Activated T-cell treated with anti-CD3 and anti-CD28 coated beads, Interleukin-2, amount 50 U/mL, for 72 hours (primary cell): ENCODE measurements around the gene CTTN. TPM values are rescaled to one million over a fixed set of nuclear protein-coding genes. Genes with fewer than 3 reads are reported as not detected.
"Not testable (repeated sequence)": the region's sequence is repeated elsewhere in the genome, so short reads cannot be mapped to it uniquely, and the experiment has no call there.

Experiments
- ATAC-seq, 2 donors: fragments of 150-1000 bp; cut with Tn5 transposase; replicated peaks in 1 of 2; 2 replicates each; pipeline ENCODE4 v1.10.0; 2021; ENCODE audit warnings: moderate library complexity in 2 of 2, mild to moderate bottlenecking in 1 of 2
- DNase-seq, 2 donors: peaks; one replicate each; pipeline ENCODE4 v3.0.0; 2021 to 2022; ENCODE audit warnings: mixed read lengths in 1 of 2
- H3K27ac Mint-ChIP-seq: one replicate; pipeline ENCODE4 v1.8.0; 2022; ENCODE audit warnings: mild to moderate bottlenecking, moderate library complexity, mixed read lengths
- H3K27me3 Mint-ChIP-seq: one replicate; pipeline ENCODE4 v1.8.0; 2022; ENCODE audit warnings: low read depth, mixed read lengths
- H3K36me3 Mint-ChIP-seq, 2 donors: one replicate each; pipeline ENCODE4 v1.8.0; 2022; ENCODE audit warnings: mixed read lengths in 2 of 2, mild to moderate bottlenecking in 1 of 2; ENCODE audit not compliant: insufficient read depth in 2 of 2
- H3K4me1 Mint-ChIP-seq: one replicate; pipeline ENCODE4 v1.8.0; 2022; ENCODE audit warnings: low read depth, mixed read lengths
- H3K4me3 Mint-ChIP-seq, 2 donors: one replicate each; pipeline ENCODE4 v1.8.0; 2022; ENCODE audit warnings: mild to moderate bottlenecking in 2 of 2, mixed read lengths in 2 of 2, moderate library complexity in 2 of 2
- H3K9me3 Mint-ChIP-seq, 2 donors: one replicate each; pipeline ENCODE4 v1.8.0; 2022; ENCODE audit warnings: mixed read lengths in 2 of 2
- total RNA-seq, 2 donors: library from RNA; stranded (reverse); gene quantifications; one replicate each; pipeline ENCODE4 v1.2.3, GENCODE V29; 2022

The CTTN gene
- total RNA-seq, 2 donors from 2014 or later: 29.5 to 42.9 TPM

DNA sequence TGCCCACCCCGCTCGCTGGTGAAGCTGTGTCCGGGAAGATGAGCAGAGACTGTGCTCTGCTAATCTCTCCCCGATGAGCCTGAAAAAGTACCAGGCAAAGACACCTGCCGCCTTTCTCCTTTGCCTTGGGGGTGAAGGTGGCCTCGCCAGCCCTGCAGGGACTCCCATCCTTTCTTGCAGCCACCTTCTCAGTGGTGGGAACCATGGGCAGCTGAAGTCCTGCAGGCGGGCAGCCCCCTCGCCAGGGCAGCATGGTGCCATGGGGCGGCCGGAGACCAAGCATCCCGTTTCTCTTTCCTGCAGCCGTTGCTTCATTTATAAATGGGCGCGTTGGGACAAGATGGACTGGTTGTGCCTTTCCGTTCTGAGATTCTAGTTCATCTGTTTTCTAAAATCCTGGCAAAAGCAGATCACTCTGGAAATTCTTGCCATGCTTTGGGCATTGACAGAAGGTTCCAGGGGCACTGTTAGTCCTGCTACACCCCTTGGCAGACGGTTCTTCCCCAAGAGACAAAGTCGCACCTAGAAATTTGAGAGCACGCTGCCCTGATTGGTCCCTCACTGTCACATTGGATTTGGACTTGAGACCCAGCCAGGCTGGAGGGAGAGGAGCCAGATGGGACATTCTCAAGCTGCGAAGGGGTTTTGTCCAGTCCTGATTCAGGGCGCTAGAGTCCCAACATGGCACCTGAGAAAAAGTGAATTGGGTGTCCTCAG, 7.5 kb downstream of the CTTN start:
- H3K27me3 Mint-ChIP-seq: peaks cover 9% of the 10 kb centered on the region
- DNase-seq: no peak
- H3K36me3 Mint-ChIP-seq: peaks cover 0 to 7% of the 10 kb centered on the region in 2 donors
- no peak overlapping the region for H3K4me3 Mint-ChIP-seq
- peaks cover 21% of the 10 kb centered on the region for H3K4me1 Mint-ChIP-seq
- H3K27ac Mint-ChIP-seq: no peak overlapping the region
- H3K9me3 Mint-ChIP-seq: no peaks in the 10 kb centered on the region
- ATAC-seq: no peak

DNA sequence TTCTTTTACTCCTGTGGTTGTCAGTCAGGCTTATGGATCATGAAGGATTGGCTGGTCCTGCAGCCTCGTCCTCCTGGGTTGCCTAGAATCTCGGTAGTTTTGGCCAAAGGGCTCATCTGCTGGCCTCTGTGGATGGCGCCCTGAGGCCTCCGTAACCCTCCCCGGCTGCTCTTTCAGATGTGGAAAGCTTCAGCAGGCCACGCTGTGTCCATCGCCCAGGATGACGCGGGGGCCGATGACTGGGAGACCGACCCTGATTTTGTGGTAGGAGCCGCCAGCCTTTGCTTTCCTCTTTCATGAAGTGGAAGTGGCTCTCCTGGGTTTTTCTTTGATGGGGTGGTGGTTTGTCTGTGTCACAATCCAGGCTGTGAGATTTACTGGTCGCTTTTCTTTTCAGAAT, 8.8 kb downstream of the CTTN start:
- no peak overlapping the region for H3K4me3 Mint-ChIP-seq
- peaks cover 0 to 10% of the 10 kb centered on the region in 2 donors for H3K36me3 Mint-ChIP-seq
- no peaks in the 10 kb centered on the region for H3K9me3 Mint-ChIP-seq
- H3K27me3 Mint-ChIP-seq: no peaks in the 10 kb centered on the region
- H3K27ac Mint-ChIP-seq: no peak overlapping the region
- H3K4me1 Mint-ChIP-seq: peaks cover 12% of the 10 kb centered on the region
- ATAC-seq (no peak), DNase-seq (no peak)

DNA sequence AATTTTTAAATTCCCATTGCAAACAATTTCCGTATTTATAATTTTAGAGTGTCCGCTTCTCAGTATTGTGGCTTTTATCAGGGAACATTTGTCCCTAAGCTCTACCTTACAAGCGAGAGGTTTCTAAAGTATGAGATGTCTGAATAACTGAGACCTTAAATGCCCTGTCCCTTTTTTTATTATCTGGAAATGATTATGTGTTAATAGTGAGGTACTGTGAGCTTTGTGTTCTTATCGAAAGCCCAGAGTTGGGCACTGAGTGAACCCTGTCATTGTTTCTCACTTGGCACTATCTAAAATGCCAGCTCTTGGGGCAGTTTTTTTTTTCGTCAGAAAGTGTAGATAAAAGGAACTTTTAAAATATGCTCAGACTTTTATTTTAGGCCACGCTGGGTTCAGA, 9.5 kb downstream of the CTTN start:
- Mint-ChIP-seq H3K4me3 (no peak overlapping the region), H3K27ac (no peak overlapping the region), H3K36me3 (peaks cover 0 to 15% of the 10 kb centered on the region in 2 donors), H3K9me3 (no peaks in the 10 kb centered on the region), H3K4me1 (peaks cover 5% of the 10 kb centered on the region), H3K27me3 (no peaks in the 10 kb centered on the region)
- ATAC-seq (no peak), DNase-seq (no peak)

DNA sequence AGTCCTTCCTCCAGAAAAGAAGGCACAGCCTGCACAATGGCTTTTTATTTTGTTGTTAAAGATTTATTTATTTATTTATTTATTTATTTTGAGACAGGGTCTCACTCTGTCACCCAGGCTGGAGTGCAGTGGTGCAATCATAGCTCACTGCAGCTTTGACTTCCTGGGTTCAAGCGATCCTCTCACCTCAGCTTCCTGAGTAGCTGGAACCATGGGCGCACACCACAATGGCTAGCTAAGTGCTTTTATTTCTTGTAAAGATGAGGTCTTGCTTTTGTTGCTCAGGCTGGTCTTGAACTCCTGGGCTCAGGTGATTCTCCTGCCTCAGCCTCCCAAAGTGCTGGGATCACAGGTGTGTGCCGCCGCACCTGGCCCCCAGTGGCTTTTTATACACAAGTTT, 10.0 kb downstream of the CTTN start:
- not testable (repeated sequence) for DNase-seq, H3K4me3 Mint-ChIP-seq, H3K27ac Mint-ChIP-seq, ATAC-seq, H3K4me1 Mint-ChIP-seq, H3K27me3 Mint-ChIP-seq, H3K9me3 Mint-ChIP-seq
- peaks cover 0 to 16% of the 10 kb centered on the region in 2 donors for H3K36me3 Mint-ChIP-seq

DNA sequence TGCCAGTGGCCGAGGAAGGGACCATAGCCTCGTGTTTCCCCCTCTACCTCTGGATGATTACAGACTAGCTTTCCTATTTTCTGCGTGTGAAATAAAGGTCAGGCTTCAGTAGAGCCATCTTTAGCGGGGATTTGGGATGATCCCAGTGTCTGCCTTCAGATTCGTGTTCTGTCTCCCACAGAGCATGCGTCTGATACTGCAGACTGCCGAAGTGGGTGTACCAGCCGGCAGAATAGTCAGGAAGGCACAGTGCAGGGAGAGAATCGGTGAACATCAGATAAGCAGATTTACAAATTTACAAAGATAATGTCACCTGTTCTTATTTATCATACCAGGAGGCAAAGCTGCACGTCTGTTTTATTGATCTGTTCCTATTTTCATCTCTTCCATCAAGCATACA, 11.1 kb downstream of the CTTN start:
- no peak for DNase-seq
- H3K36me3 Mint-ChIP-seq: peaks cover 2 to 17% of the 10 kb centered on the region in 2 donors

DNA sequence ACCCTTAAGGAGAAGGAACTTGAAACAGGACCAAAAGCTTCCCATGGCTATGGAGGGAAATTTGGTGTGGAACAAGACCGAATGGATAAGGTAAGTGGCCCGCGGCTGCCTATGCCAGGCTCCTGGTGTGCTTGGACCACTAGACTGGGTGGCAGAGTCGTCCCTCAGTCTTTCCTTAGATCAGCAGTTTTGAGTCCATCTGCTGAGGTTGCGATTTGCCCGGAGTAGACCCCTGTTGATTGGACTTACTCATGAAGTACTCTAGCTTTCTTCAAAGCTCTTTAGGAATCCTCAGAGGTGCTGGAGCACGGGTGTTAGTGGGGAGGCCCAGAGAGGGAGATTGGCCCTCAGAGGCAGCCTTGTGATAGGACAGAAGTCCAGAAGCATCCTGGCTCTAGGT, 11.5 kb downstream of the CTTN start:
- no peaks in the 10 kb centered on the region for H3K27me3 Mint-ChIP-seq
- H3K4me1 Mint-ChIP-seq: no peaks in the 10 kb centered on the region
- peaks cover 2 to 18% of the 10 kb centered on the region in 2 donors for H3K36me3 Mint-ChIP-seq
- no peak for DNase-seq
- no peak overlapping the region for H3K4me3 Mint-ChIP-seq
- no peak overlapping the region for H3K27ac Mint-ChIP-seq
- no peak for ATAC-seq
- no peaks in the 10 kb centered on the region for H3K9me3 Mint-ChIP-seq

More for the DNA sequence above, 11.1 kb downstream of the CTTN start:
- Mint-ChIP-seq H3K4me1 (no peaks in the 10 kb centered on the region), H3K4me3 (no peak overlapping the region), H3K27ac (no peak overlapping the region), H3K9me3 (no peaks in the 10 kb centered on the region), H3K27me3 (no peaks in the 10 kb centered on the region)
- ATAC-seq: no peak

DNA sequence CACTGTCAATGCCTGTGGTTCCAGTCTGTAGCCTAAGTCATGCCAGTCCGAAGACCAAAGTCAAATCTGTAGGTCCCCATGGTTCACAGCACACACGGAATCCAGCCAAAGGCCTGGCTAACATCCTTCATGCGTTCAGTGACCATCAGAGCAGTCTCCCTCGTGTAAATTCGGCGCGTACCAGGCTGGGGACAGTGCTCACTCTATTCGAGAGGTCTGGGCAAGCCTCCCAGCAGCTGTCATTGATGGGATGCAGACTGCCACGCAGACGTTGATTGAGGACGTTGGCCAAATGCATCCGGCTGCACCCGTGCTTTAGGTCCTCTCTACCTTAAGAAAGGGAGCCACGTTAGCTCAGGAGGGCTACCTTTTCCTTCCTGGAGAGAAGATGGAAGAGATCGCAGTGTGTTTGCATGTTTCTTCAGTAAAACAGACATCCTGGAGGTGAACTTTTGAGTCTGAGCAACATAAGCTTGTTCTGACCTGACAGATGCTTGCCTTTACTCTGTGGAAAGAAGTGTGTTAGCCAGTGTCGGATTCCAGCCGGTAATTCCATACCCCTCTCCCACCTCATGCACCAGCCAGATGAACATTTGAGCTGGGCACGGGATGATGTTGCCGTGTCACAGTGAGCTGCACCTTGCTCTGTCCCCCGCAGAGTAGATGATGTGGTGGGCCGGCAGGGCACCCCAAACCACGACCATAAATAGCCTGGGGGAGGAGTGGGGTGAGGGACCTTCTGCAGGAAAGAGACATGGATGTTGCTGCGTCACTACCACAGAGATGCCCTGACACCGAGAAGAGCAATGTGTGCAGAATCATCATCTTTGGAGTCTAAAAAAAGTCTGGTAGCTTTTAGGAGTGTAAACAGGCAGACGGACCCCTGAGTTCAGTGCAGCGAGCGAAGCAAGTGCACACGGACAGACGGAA, 12.2 kb downstream of the CTTN start:
- Mint-ChIP-seq H3K36me3 (peaks cover 2 to 18% of the 10 kb centered on the region in 2 donors), H3K27ac (no peak overlapping the region), H3K4me3 (no peak overlapping the region), H3K27me3 (no peaks in the 10 kb centered on the region), H3K9me3 (no peaks in the 10 kb centered on the region), H3K4me1 (peaks cover 4% of the 10 kb centered on the region)
- ATAC-seq (no peak), DNase-seq (no peak)

DNA sequence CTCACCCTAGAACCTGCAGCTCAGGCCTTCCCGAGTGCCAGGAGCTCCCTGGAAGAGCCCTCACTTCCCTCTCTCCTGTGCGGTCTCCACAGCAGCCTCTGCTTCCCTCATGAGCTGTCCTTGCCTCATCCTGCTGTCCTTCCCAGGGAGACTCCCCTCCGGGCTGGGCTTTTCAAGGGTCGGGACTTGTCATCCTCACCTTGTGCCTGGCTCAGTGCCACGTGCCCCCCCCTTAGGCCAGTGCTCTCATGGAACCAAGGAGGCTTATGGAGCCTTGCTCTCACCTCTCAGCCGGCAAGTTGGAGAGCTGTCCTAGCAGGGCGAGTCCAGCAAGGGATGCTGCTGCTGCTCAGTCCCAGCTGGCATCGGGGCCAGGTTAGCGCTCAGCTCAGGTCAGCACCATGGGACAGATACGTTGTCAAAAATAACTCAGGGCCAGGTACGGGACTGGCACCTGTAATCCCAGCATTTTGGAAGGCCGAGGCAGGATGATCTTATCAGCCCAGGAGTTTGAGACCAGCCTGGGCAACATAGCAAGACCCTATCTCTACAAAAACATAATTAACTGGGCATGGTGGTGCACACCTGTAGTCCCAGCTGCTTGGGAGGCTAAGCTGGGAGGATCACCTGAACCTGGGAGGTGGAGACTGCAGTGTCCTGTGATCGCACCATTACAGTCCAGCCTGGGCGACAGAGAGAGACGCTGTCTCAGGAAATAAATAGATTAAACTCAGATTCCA, 13.6 kb downstream of the CTTN start:
- DNase-seq: no peak
- no peak overlapping the region for H3K4me3 Mint-ChIP-seq
- H3K27me3 Mint-ChIP-seq: no peaks in the 10 kb centered on the region
- no peak for ATAC-seq
- H3K4me1 Mint-ChIP-seq: peaks cover 14% of the 10 kb centered on the region
- peaks cover 2 to 18% of the 10 kb centered on the region in 2 donors for H3K36me3 Mint-ChIP-seq
- no peak overlapping the region for H3K27ac Mint-ChIP-seq
- no peaks in the 10 kb centered on the region for H3K9me3 Mint-ChIP-seq

DNA sequence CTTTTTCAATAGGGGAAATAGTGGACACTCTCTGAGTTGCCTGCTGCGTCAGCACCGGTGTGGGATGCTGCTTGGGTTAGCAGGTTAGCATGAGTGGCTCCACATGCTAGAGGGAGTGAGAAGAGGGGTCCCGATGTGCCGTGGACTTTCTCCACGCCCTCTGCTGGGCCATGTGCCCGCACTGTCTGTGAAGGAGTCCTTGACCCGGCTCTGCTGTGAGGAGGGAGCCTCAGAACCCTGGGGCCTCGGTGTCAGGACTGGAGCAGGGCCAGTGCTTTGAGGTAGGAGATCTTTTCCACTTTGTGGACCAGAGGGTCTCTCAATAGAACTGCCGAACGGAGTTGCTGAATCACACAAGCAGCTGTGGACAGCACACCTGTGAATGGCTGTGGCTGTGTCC, 14.8 kb downstream of the CTTN start:
- Mint-ChIP-seq H3K27me3 (no peaks in the 10 kb centered on the region), H3K4me3 (no peak overlapping the region), H3K4me1 (peaks cover 14% of the 10 kb centered on the region), H3K27ac (no peak overlapping the region), H3K36me3 (peaks cover 2 to 14% of the 10 kb centered on the region in 2 donors), H3K9me3 (no peaks in the 10 kb centered on the region)
- DNase-seq: no peak
- ATAC-seq: no peak

DNA sequence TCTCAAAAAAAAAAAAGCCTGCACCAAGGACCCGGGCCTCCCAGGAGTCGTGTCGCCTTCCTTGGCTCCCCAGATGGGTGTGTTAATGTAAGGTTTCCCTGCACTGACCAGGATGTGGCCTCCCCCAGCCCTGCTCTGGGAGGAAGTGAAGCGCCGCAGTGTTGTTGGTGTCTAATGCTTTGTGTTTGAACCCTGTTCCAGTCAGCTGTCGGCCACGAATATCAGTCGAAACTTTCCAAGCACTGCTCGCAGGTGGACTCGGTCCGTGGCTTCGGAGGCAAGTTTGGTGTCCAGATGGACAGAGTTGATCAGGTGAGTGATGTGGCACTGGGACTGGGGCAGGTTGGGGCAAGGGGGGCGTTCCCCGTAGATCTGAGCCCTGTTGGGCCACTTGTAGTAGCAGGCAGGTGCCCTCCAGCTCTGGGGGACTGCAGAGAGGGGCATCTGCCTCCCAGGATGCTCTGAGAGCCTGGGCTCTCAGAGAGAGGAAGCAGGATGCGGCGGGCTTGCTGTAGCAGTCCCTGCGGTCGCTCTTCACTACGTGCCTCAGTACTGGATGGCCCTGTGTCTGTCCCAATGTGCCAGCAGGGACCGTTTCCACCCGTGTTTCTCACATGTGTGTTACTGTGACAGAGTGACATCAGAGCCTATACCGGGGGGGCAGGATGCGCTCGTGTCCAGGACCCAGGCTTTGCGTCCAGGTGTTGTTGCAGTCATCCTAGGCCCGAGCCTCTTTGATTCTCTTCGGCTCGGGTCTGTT, 16.2 kb downstream of the CTTN start:
- no peak for ATAC-seq
- H3K27me3 Mint-ChIP-seq: no peaks in the 10 kb centered on the region

DNA sequence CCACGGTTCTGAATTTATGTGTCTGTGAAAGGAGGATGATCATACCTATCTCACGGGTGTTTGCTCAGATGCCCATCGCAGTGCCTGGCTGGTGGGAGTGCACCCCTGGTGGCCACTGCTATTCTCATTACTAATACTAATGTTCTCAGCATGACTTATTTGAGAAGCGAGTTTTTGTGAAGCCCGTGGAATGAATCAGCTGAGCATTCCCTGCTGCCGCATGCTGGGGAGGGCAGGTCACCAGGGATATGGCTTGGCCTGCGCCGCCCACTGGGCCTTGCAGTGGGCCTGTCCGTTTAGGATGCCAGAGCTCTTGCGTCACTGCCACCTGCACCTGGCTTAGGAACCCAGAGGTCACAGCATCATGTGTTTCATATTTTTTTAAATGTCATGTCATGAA, 16.9 kb downstream of the CTTN start:
- DNase-seq (no peak), ATAC-seq (no peak)

More for the DNA sequence above, 16.2 kb downstream of the CTTN start:
- H3K4me1 Mint-ChIP-seq: peaks cover 14% of the 10 kb centered on the region
- H3K36me3 Mint-ChIP-seq: peaks cover 2 to 12% of the 10 kb centered on the region in 2 donors
- DNase-seq: no peak
- no peak overlapping the region for H3K4me3 Mint-ChIP-seq
- H3K27ac Mint-ChIP-seq: no peak overlapping the region
- no peaks in the 10 kb centered on the region for H3K9me3 Mint-ChIP-seq

DNA sequence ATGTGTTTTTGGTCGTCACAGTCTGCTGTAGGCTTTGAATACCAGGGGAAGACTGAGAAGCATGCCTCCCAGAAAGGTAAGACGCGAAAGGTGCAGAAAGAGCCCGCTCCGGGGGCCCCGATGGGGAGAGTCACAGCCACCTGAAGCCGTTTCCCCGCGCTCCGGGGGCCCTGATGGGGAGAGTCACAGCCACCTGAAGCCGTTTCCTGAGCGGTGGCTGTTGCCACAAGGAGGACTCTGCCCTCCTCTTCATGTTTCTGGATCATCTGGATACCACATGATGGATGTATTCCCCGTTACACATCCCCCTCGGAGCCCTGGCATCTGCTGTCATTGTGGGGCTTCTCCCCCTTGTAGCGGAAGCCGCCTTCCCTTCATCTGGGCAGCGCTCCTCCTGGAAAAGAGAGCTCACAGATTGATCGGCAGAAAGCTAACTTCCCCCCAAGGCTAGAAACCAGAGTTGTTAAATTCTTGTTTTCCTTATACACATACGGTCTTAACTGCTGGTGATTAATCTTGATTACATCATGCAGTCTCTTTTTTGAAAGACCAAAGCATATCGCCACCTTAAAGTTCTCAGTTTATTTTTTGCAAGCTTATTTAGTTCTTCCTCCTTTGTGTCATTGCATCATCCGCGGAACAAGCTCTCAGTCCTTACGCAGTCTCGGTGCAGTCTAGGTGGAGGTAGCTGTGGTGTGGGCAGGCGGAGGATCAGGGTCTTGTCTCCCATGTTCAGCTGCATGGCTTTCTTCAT, 17.5 kb downstream of the CTTN start:
- Mint-ChIP-seq H3K4me1 (peaks cover 14% of the 10 kb centered on the region), H3K36me3 (peaks cover 4 to 11% of the 10 kb centered on the region in 2 donors), H3K27ac (no peak overlapping the region), H3K4me3 (peak overlapping the region; percentile 18 to 23), H3K27me3 (no peaks in the 10 kb centered on the region), H3K9me3 (no peaks in the 10 kb centered on the region)
- DNase-seq: no peak
- ATAC-seq: peak; percentile 40 to 52

More for the DNA sequence above, 16.9 kb downstream of the CTTN start:
- no peak overlapping the region for H3K27ac Mint-ChIP-seq
- peaks cover 14% of the 10 kb centered on the region for H3K4me1 Mint-ChIP-seq
- peaks cover 4 to 12% of the 10 kb centered on the region in 2 donors for H3K36me3 Mint-ChIP-seq
- H3K9me3 Mint-ChIP-seq: no peaks in the 10 kb centered on the region
- no peaks in the 10 kb centered on the region for H3K27me3 Mint-ChIP-seq
- peak overlapping the region in 1 of 2 donors; percentile 12 for H3K4me3 Mint-ChIP-seq
